NK-92 treated with Interleukin-12 subunit alpha and Interleukin-12 subunit beta, amount 100 ng/mL, for 24 hours (cell line): ENCODE measurements around the gene MRPL49.

Experiments used
- DNase-seq: peaks from one replicate; lab custom pipeline; 2025; lab: John Stamatoyannopoulos, UW

The MRPL49 gene

GRCh38 chr11:65121865-65122696, at the start of gene MRPL49, which contains the start of gene FAU:
Gene MRPL49, plus strand, starts transcription at chr11:65122321. Its CDS starts 26 bp downstream, at chr11:65122347.
Gene FAU, minus strand, starts transcription at chr11:65122134. Its CDS starts 321 bp downstream, at chr11:65121813.
- peak; percentile 99 for DNase-seq

GRCh38 chr11:65072631-65072966, 49.5 kb upstream of the MRPL49 start:
- no peak for DNase-seq

DNA sequence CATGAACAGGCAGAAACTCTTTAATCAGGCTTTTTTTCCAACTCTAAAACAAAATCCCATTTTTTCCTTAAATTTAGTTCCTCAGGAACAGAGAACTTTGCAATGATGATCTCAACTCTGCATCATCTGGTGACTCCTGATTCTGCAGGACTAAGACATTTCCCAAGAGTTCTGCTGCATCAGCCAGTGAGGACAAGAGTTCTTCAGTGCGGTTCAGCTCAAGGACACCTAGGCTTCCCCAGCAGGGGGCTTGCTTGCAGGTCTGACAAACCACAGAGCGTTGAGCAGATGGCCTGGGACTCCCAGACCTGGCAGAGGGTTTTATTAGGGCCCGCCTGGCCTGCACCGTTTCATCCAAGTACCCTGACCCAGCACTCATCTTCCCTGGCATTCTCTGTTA, 44.7 kb upstream of the MRPL49 start:
- DNase-seq = no peak

DNA sequence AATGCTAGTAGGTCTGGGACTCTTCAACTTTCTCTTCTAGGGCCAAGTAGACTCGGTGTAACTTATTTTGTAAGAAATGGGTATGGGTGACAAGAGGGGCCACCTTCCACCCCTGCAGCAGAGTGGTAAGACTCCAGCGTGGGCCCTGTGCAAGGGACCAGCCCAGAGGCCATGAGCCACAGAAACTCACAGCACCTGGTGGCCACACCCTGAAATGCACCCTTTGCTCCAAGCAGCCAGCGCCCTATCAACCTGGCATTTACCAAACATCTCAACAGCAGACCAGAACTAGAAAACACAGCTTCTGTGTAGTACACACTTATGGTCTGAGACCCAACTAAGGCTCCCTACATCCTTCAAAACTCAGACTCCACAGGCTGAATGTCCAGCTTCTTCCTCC, 44.0 kb upstream of the MRPL49 start:
- DNase-seq = peak; percentile 30

GRCh38 chr11:65078786-65079342, 43.3 kb upstream of the MRPL49 start:
- no peak for DNase-seq

GRCh38 chr11:65083134-65083833, 38.8 kb upstream of the MRPL49 start:
- no peak for DNase-seq

DNA sequence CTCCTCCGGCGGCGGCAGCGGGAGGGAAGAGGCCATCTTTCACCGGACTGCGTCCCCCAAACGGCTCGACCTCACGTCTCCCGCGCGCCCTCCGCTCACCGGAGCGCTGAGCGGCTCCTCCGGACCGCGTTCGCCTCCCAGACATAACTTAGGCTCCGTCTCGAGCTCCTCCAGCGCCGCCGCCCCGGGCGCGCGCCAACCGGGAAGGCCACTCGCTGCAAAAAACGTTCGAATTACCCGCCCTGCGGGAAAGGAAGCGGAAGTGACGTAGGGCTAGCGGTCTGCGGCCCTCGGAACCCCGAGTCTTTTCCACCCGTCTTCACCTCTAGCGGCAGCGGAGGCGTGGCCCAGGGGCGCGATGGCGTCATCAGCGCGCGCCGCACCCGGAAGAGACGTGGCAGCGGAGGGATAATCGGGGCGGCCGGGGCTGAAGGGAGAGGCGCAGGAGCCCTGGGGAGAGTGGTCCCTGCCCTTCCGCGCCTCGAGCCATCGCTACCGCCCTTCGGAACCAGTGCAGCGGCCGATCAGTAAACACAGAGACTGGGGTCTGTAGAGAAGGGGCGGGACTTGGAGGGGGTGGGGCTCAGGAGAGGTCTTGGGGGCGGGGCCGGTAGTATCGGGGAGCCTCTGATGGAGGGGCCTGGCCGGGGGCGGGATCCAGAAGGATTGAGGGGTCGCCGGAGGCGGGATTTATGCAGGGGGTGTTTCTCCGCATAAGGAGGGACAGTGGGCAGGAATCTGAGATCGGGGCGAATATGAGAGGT, 38.1 kb upstream of the MRPL49 start, which contains the start of the genes CDCA5 and ZFPL1:
TSS of gene CDCA5 (minus strand) at position 207 of the 764 bp plus-strand sequence. CDS start at position 145, 62 bp downstream.
TSS of gene ZFPL1 (plus strand) at position 389 of the 764 bp plus-strand sequence. CDS start 477 bp downstream, outside the sequence.
- peak; percentile 91 for DNase-seq

GRCh38 chr11:65084598-65085375, 37.3 kb upstream of the MRPL49 start:
- no peak for DNase-seq

GRCh38 chr11:65085446-65085845, 36.7 kb upstream of the MRPL49 start:
- DNase-seq = no peak

- DNase-seq = no peak
Measured at GRCh38 chr11:65086809-65087208, 35.3 kb upstream of the MRPL49 start.

- DNase-seq = no peak
Measured at GRCh38 chr11:65087216-65087615, 34.9 kb upstream of the MRPL49 start.

DNA sequence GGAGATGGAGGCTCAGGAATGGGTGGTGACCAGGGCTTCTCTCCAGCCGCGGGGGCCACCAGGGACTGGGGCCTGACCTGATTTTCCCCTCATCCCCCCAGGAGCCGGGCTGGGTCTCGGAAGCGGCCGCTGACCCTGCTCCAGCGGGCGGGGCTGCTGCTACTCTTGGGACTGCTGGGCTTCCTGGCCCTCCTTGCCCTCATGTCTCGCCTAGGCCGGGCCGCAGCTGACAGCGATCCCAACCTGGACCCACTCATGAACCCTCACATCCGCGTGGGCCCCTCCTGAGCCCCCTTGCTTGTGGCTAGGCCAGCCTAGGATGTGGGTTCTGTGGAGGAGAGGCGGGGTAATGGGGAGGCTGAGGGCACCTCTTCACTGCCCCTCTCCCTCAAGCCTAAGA, 34.3 kb upstream of the MRPL49 start:
- no peak for DNase-seq

GRCh38 chr11:65089621-65090020, 32.5 kb upstream of the MRPL49 start:
- no peak for DNase-seq

DNA sequence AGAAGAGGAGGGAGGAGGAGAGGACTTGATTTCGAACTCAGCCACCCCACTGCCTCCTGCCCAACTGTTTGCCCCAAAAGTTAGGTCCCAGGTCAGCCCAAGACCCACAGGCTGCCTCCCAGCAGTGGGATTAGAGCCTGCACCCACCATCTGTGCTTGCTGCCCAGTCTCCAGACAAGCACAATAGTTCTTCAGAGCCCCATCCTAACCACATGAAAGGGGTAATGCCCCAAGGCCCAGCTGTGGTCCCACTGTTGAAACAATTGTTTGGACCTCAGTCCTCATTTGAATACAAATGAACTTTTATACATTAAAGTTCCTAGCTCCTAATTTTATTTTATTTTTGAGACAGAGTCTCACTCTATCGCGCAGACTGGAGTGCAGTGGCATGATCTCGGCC, 31.5 kb upstream of the MRPL49 start:
- DNase-seq = no peak

- DNase-seq = no peak
Measured at GRCh38 chr11:65095427-65095826, 26.7 kb upstream of the MRPL49 start.

DNA sequence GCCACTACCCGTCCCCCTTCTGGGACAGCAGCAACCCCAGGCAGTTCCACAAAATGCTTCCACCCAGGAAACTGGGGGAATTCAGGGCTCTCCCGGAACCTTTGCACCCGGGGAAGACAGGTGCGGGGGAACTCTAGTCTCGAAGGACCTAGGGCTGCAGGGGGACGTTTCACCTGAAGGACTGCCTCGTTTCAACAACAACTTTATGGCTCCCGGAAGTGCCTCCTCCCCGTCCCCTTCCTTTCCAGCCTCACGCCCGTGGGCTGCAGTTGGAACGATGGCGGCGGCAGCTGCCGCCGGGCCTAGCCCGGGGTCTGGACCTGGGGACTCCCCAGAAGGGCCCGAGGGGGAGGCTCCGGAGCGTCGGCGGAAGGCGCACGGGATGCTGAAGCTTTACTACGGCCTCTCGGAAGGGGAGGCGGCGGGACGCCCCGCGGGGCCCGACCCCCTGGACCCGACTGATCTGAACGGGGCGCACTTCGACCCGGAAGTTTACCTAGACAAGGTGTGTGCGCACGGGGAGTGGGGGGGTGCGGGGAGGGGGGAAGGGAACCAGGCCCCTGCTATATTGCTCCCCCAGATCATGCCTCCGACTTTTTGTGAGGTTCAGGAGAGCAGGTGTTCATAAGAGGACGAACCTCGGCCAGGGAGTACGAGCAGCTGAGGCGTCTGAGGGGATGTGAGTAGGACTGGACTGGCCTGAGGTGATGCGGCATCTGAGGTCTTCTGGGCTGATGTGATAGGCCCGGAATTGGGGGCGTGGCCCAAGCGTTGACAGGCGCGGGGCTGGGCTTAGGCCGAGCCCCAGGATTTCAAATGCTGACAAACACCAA, 25.9 kb upstream of the MRPL49 start, which contains the start of gene VPS51:
TSS of gene VPS51 (plus strand) at position 241 of the 833 bp plus-strand sequence. CDS start at position 278, 37 bp downstream.
- peak; percentile 81 for DNase-seq

DNA sequence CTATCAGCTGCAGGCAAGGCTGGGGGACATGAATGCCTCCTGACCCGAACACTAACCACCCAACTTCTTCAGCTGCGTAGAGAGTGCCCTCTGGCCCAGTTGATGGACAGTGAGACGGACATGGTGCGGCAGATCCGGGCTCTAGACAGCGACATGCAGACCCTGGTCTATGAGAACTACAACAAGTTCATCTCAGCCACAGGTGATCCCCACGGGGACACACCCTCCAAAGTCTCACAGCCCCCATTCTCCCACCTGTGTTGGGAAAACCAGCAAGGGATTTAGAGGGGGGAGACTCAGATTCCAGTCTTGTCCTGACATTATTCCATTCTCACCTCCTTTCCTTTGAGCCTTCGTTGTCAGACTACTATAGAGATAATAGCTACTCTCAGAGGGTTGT, 25.2 kb upstream of the MRPL49 start:
- no peak for DNase-seq

- DNase-seq = no peak
Measured at GRCh38 chr11:65100674-65101350, 21.3 kb upstream of the MRPL49 start.
